IPS-20b (cell line): ENCODE data around the gene PARD3B.
A peak's percentile ranks its signal among the peaks of the same experiment; 100 is the strongest.
"Not testable (repeated sequence)": the region's sequence is repeated elsewhere in the genome, so short reads cannot be mapped to it uniquely, and the experiment has no call there.

ENCODE experiments used
- H3K27ac ChIP-seq: one replicate; pipeline ENCODE4 v1.5.1; 2013; ENCODE audit warnings: low read length
- H3K27me3 ChIP-seq: 2 replicates; pipeline ENCODE4 v1.6.1; 2013; ENCODE audit warnings: mild to moderate bottlenecking, low read length, inconsistent platforms; ENCODE audit not compliant: insufficient read depth
- H3K36me3 ChIP-seq: 2 replicates; pipeline ENCODE4 v1.6.1; 2013; ENCODE audit warnings: low read depth, mild to moderate bottlenecking, inconsistent platforms, low read length, moderate library complexity; ENCODE audit not compliant: insufficient read depth
- H3K4me1 ChIP-seq: 2 replicates; pipeline ENCODE4 v1.6.1; 2013; ENCODE audit warnings: mild to moderate bottlenecking, control low read depth, inconsistent platforms, low read length, moderate library complexity; ENCODE audit not compliant: insufficient read depth
- H3K4me3 ChIP-seq: 2 replicates; pipeline ENCODE4 v1.5.1; 2013; ENCODE audit warnings: mild to moderate bottlenecking, low read length, inconsistent platforms
- H3K9ac ChIP-seq: 2 replicates; pipeline ENCODE4 v1.6.1; 2013; ENCODE audit warnings: low read depth, mild to moderate bottlenecking, inconsistent platforms, low read length, moderate library complexity
- H3K9me3 ChIP-seq: 2 replicates; pipeline ENCODE4 v1.6.1; 2013; ENCODE audit warnings: mild to moderate bottlenecking, low read depth, low read length, inconsistent platforms; ENCODE audit not compliant: insufficient read depth

Gene PARD3B

GRCh38 chr2:204542982-204543608 is 2.2 kb upstream of the PARD3B start:
- Histone ChIP-seq H3K27me3 (peaks cover 36% of the 10 kb centered on the region), H3K9ac (no peak overlapping the region), H3K36me3 (no peaks in the 10 kb centered on the region), H3K4me1 (peaks cover 14% of the 10 kb centered on the region; the same call in 1 of the 2 replicates), H3K9me3 (no peaks in the 10 kb centered on the region), H3K4me3 (no peak overlapping the region), H3K27ac (no peak overlapping the region)

DNA sequence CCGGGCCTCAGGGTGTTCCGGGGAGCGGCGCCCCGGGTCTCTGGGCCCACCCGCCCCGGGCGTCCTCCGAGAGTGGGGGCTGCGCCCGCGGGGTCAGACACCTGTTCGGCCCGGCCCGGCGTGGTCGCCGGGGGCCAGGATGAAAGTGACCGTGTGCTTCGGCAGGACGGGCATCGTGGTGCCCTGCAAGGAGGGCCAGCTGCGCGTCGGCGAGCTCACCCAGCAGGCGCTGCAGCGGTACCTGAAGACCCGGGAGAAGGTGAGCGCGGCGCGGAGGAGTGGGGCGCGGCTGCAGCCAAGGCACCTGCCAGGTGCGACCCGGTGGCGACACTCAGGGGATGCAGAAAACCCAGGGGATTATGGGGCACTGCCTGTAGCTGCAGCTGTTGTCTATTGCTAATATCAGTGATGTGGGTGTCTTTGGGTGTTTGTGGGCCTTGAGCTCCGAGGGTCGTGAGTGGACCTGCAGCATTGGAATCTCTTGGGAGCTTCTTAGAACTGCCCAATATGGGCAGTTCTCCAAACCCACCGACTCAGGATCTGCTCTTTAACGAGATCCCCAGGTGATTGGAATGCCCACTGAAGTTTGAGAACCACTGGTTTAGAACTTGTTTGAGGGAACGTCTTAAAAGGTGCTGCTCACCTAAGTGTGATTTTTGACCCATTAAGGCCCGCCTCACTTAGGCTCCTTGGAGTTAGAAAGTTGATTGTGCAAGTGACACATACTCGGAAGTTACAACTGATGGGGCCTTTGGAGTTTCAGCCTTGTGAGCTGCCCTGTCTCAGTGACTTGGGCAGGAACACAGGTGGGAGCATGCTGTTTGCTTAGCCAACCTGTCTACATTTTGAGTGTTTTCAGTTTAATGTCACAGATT is 823 bp downstream of the PARD3B start:
- Histone ChIP-seq H3K9me3 (no peaks in the 10 kb centered on the region), H3K9ac (peak overlapping the region; percentile 33; the same call in 1 of the 2 replicates), H3K27ac (no peak overlapping the region), H3K36me3 (no peaks in the 10 kb centered on the region), H3K4me1 (peaks cover 14% of the 10 kb centered on the region), H3K4me3 (peak overlapping the region; percentile 67), H3K27me3 (peaks cover 36% of the 10 kb centered on the region)

DNA sequence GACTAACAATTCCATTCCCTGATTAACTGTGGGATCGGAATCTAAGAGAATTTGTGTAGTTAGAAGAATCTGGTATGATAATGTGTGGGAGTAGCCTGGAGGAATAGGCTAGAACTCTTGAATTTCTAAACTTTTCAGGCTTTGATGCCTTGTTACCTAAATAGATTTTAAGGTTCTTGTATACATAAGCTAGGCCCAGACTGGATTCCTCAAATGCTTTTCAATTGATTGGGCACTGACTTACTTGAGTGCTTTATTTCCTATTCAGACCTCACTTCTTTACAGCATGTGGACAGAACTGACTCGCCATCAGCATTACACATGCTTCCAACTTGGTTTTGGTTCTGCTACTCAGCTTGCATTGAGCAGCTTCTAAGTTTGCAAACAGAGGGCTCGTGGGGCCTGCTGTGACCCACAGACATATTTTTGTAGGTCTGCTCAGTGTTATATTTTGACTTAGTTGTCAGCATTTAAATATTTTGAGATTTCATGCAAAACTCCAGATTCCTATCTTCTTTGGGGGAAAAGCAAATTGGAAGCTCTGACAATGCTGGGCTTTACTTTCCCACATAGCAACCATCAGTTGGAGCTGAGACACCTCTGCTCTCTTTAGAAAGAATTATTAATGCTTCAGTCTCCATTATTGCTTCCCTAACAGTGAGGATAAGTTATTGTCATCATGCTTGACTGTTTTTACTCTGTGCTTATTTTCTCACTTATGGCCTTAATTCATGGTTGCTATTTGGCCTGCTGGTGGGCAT is 5.7 kb downstream of the PARD3B start:
- Histone ChIP-seq H3K9me3 (no peaks in the 10 kb centered on the region), H3K9ac (no peak overlapping the region), H3K36me3 (no peaks in the 10 kb centered on the region), H3K4me1 (peaks cover 11% of the 10 kb centered on the region), H3K27ac (no peak overlapping the region), H3K27me3 (peaks cover 10% of the 10 kb centered on the region), H3K4me3 (no peak overlapping the region)

- Histone ChIP-seq H3K36me3 (no peaks in the 10 kb centered on the region), H3K9ac (no peak overlapping the region), H3K9me3 (no peaks in the 10 kb centered on the region), H3K4me1 (peaks cover 8% of the 10 kb centered on the region), H3K27me3 (peaks cover 5% of the 10 kb centered on the region), H3K4me3 (no peak overlapping the region), H3K27ac (no peak overlapping the region)
Measured at GRCh38 chr2:204551512-204551863, 6.2 kb downstream of the PARD3B start.

DNA sequence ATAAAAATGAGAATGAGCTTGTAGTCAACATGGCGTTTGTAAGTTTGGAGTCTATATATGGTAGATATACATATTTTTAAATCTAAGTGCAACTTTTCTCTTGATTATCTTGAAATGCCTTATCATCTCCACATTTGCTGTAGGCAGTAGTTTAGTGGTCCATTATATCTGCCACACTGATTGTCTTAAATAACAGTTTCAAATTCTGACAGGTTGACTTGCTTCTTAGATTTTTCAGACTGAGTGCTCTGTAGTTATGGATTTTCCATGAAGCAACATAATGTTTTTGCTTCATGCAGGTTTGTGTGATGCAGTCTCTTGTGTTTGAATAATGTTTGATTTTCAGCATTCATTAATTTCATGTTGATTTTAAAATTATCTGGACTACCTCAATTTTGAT is 12.3 kb downstream of the PARD3B start:
- no peaks in the 10 kb centered on the region for H3K36me3 ChIP-seq
- no peak overlapping the region for H3K9ac ChIP-seq
- H3K4me1 ChIP-seq: no peaks in the 10 kb centered on the region
- no peaks in the 10 kb centered on the region for H3K9me3 ChIP-seq
- no peak overlapping the region for H3K4me3 ChIP-seq
- no peaks in the 10 kb centered on the region for H3K27me3 ChIP-seq
- H3K27ac ChIP-seq: no peak overlapping the region

GRCh38 chr2:204559358-204559757 is 14.1 kb downstream of the PARD3B start:
- not testable (repeated sequence) for H3K27me3 ChIP-seq, H3K4me3 ChIP-seq, H3K9ac ChIP-seq, H3K36me3 ChIP-seq, H3K4me1 ChIP-seq, H3K27ac ChIP-seq, H3K9me3 ChIP-seq

DNA sequence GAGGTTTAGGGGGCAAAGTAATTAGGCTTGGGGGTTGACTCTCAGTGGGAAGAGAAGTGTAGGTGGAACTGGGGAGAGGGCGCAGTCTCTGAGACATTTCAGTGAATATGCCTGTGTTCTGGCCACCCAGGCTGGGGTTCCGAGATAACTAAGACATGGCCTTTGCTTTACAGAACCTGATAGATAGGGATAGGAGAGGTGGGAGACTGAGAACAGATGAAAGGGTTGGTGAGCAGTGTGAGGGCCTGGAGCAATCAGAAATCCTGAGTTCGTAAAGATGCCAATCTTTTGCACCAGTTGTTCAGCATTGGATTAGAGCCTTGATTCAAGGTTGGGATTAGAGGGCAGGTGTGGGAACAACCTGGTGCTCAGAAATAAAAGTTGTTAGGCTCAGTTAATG is 15.6 kb downstream of the PARD3B start:
- no peak overlapping the region for H3K27ac ChIP-seq
- H3K4me3 ChIP-seq: no peak overlapping the region
- no peaks in the 10 kb centered on the region for H3K27me3 ChIP-seq
- H3K36me3 ChIP-seq: no peaks in the 10 kb centered on the region
- H3K9me3 ChIP-seq: no peaks in the 10 kb centered on the region
- H3K4me1 ChIP-seq: no peaks in the 10 kb centered on the region
- H3K9ac ChIP-seq: no peak overlapping the region

DNA sequence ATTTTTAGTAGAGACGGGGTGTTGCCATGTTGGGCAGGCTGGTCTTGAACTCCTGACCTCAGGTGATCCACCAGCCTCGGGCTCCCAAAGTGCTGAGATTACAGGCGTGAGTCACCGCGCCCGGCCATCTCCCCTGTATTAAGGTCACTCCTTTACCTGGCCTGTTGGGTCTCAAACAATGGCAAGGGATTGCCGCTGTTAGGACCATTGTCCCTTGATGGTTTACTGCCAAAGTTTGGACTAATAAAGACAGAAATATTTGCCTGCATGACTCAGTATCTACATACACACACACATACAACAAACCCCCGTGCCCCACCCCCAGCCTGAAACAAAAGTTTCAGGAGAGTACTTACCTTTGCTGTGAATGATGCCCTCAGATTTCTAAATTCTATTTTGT is 16.5 kb downstream of the PARD3B start:
- Histone ChIP-seq H3K27me3 (no peaks in the 10 kb centered on the region), H3K9ac (no peak overlapping the region), H3K27ac (no peak overlapping the region), H3K4me3 (no peak overlapping the region), H3K36me3 (no peaks in the 10 kb centered on the region), H3K9me3 (no peaks in the 10 kb centered on the region), H3K4me1 (no peaks in the 10 kb centered on the region)

GRCh38 chr2:204566439-204566838 is 21.2 kb downstream of the PARD3B start:
- H3K27me3 ChIP-seq: no peaks in the 10 kb centered on the region
- no peak overlapping the region for H3K4me3 ChIP-seq
- H3K27ac ChIP-seq: no peak overlapping the region
- no peaks in the 10 kb centered on the region for H3K4me1 ChIP-seq
- H3K36me3 ChIP-seq: no peaks in the 10 kb centered on the region
- H3K9ac ChIP-seq: no peak overlapping the region
- H3K9me3 ChIP-seq: no peaks in the 10 kb centered on the region

DNA sequence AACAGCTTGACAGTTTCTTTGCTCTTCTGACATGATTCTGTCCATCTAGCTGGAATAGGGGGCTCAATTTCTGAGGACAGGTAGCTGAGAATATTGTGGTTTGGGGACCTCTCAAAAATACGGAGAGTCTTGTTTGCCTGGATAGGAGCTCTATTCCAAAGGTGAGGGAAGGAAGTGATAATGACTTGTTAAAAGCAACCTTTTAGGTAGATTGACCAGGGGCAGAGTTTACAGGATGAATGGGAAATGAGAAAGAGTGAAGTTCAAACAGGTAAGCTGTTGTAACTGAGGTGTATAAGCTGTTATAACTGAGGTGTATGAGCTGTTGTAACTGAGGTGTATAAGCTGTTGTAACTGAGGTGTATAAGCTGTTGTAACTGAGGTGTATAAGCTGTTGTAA is 25.1 kb downstream of the PARD3B start:
- Histone ChIP-seq H3K27ac (no peak overlapping the region), H3K9ac (no peak overlapping the region), H3K9me3 (no peaks in the 10 kb centered on the region), H3K27me3 (no peaks in the 10 kb centered on the region), H3K4me1 (no peaks in the 10 kb centered on the region; the same call in 1 of the 2 replicates), H3K36me3 (no peaks in the 10 kb centered on the region), H3K4me3 (no peak overlapping the region)

DNA sequence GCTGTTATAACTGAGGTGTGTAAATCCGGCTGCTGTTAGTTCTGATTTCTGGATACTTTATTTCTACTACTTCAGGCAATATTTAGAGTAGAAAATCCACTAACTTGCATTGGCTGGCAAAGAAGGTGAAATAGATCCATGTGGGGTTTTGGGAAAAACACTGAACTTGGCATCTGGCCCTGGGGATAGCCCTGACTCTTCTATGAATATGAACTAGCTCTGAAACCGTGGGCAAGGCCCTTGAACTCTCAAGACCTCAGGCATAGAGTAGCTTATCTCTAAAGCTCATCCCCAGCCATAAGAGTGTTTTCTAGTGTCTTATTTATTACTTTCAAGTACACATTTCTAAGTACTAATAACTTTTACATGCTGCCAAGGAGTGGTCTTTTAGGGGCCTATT is 25.8 kb downstream of the PARD3B start:
- Histone ChIP-seq H3K4me3 (no peak overlapping the region), H3K27ac (no peak overlapping the region), H3K9me3 (no peaks in the 10 kb centered on the region), H3K9ac (no peak overlapping the region), H3K27me3 (no peaks in the 10 kb centered on the region), H3K4me1 (no peaks in the 10 kb centered on the region; the same call in 1 of the 2 replicates), H3K36me3 (no peaks in the 10 kb centered on the region)
